HCT116 (cell line): ENCODE results near the gene FKBP2. TPM values are rescaled to one million over a fixed set of nuclear protein-coding genes. Genes with fewer than 3 reads are reported as not detected.

Experiments used
- ATAC-seq: fragments of 200-7000 bp; cut with Tn5 transposase; 2 replicates; pipeline ENCODE4 v1.9.1; 2020; ENCODE audit warnings: mild to moderate bottlenecking, moderate library complexity
- BruUV-seq: library from RNA; stranded (reverse); fragments of 400-500 nt; replicated peaks from 2 replicates; lab custom pipeline; 2021; lab: Mats Ljungman, UMichigan
- CTCF ChIA-PET: fragments of 300-600 bp; sonication (Branson Sonifier 250); formaldehyde crosslinking; loops from one replicate; lab custom pipeline; 2021; ENCODE audit warnings: antibody characterized with exemption; lab: Charles Lee
- POLR2A ChIA-PET: fragments of 300-600, 350-600 bp; sonication (Branson Sonifier 250); formaldehyde crosslinking; loops from one replicate; lab custom pipeline; 2021; ENCODE audit warnings: antibody characterized with exemption; lab: Charles Lee
- RAD21 ChIA-PET, 2 experiments: fragments of 300-600 bp; sonication (Branson Sonifier 250); formaldehyde crosslinking; loops; one replicate each; lab custom pipeline; 2023; ENCODE audit warnings: low total read pairs in 2 of 2; ENCODE audit not compliant: uncharacterized antibody in 2 of 2, unreplicated experiment in 2 of 2, low non-redundant PET in 1 of 2; lab: Charles Lee
- DNase-seq: peaks from one replicate; pipeline ENCODE4 v3.0.0-alpha.2; 2010; ENCODE audit warnings: low read depth, low spot score
- H2AFZ ChIP-seq: fragments of 200-600 bp; shearing (Covaris generic), sonication (generic); 2 replicates; pipeline ENCODE4 v1.6.1; 2017; ENCODE audit warnings: low read depth, mixed run types, mixed read lengths, antibody characterized with exemption, low read length; ENCODE audit not compliant: poor library complexity, severe bottlenecking
- H3K27ac ChIP-seq: 2 replicates; pipeline ENCODE4 v1.5.1; 2012; ENCODE audit warnings: low read depth, low read length
- H3K27me3 ChIP-seq: fragments of 200-600 bp; sonication (generic); 2 replicates; pipeline ENCODE4 v1.6.1; 2016; ENCODE audit warnings: mixed run types, low read length, mixed read lengths; ENCODE audit not compliant: insufficient read depth
- H3K36me3 ChIP-seq, 2 experiments: fragments of 200-500 bp in 1 of 2; fragments of 200-600 bp in 1 of 2; sonication (Bioruptor generic) in 1 of 2; sonication (generic) in 1 of 2; 2 replicates each; pipeline versions ENCODE4 v1.5.1 to v1.6.1; 2014 to 2016; ENCODE audit warnings: low read length in 2 of 2, inconsistent platforms in 1 of 2, mixed read lengths in 1 of 2, mixed run types in 1 of 2; ENCODE audit not compliant: insufficient read depth in 2 of 2, control insufficient read depth in 1 of 2
- H3K4me1 ChIP-seq, 2 experiments: fragments of 200-600 bp in 1 of 2; sonication (generic) in 1 of 2; 2 replicates each; pipeline versions ENCODE4 v1.5.1 to v1.6.1; 2012 to 2017; ENCODE audit warnings: low read length in 2 of 2, inconsistent platforms in 1 of 2, mild to moderate bottlenecking in 1 of 2, mixed read lengths in 1 of 2, mixed run types in 1 of 2, moderate library complexity in 1 of 2; ENCODE audit not compliant: insufficient read depth in 2 of 2, control insufficient read depth in 1 of 2
- H3K4me2 ChIP-seq: fragments of 200-600 bp; sonication (generic); 2 replicates; pipeline ENCODE4 v1.6.1; 2017; ENCODE audit warnings: mixed run types, low read length, mixed read lengths
- H3K4me3 ChIP-seq, 2 experiments: fragments of 200-600 bp in 1 of 2; sonication (generic) in 1 of 2; replicated peaks in 1 of 2; 2 replicates each; pipeline ENCODE4 v1.5.1; 2011 to 2016; ENCODE audit warnings: low read length in 2 of 2, control low read depth in 1 of 2, low read depth in 1 of 2, mild to moderate bottlenecking in 1 of 2, mixed read lengths in 1 of 2, mixed run types in 1 of 2
- H3K79me2 ChIP-seq: fragments of 200-600 bp; sonication (generic); 2 replicates; pipeline ENCODE4 v1.6.1; 2017; ENCODE audit warnings: mild to moderate bottlenecking, mixed run types, low read length, moderate library complexity, mixed read lengths; ENCODE audit not compliant: insufficient read depth
- H3K9ac ChIP-seq: fragments of 200-600 bp; sonication (generic); 2 replicates; pipeline ENCODE4 v1.6.1; 2016; ENCODE audit warnings: low read length, mixed read lengths
- H3K9me2 ChIP-seq: fragments of 200-600 bp; sonication (generic), shearing (Covaris generic); 2 replicates; pipeline ENCODE4 v1.6.1; 2017; ENCODE audit warnings: mixed run types, mild to moderate bottlenecking, moderate library complexity; ENCODE audit not compliant: insufficient read depth
- H3K9me3 ChIP-seq, 2 experiments: fragments of 200-500 bp in 1 of 2; fragments of 200-600 bp in 1 of 2; sonication (Bioruptor generic) in 1 of 2; sonication (generic) in 1 of 2; 2 replicates each; pipeline ENCODE4 v1.6.1; 2014 to 2017; ENCODE audit warnings: low read length in 2 of 2, mixed read lengths in 2 of 2, inconsistent platforms in 1 of 2, low read depth in 1 of 2, mild to moderate bottlenecking in 1 of 2, mixed run types in 1 of 2, moderate library complexity in 1 of 2; ENCODE audit not compliant: control insufficient read depth in 1 of 2, insufficient read depth in 1 of 2
- H4K20me1 ChIP-seq: fragments of 200-600 bp; sonication (generic), shearing (Covaris generic); 2 replicates; pipeline ENCODE4 v1.6.1; 2017; ENCODE audit warnings: mixed run types, mild to moderate bottlenecking, moderate library complexity; ENCODE audit not compliant: insufficient read depth
- CEBPB ChIP-seq: IDR thresholded peaks from 2 replicates; pipeline ENCODE4 v1.6.1; 2012; ENCODE audit warnings: low read depth
- EGR1 ChIP-seq: IDR thresholded peaks from 2 replicates; pipeline ENCODE4 v1.6.1; 2012; ENCODE audit warnings: low read depth
- JUND ChIP-seq: IDR thresholded peaks from 2 replicates; pipeline ENCODE4 v1.6.1; 2012
- RAD21 ChIP-seq: IDR thresholded peaks from 2 replicates; pipeline ENCODE4 v1.6.1; 2012; ENCODE audit warnings: low read depth, mild to moderate bottlenecking
- SIN3A ChIP-seq: IDR thresholded peaks from 2 replicates; pipeline ENCODE4 v1.6.1; 2012; ENCODE audit warnings: low read depth
- YY1 ChIP-seq: IDR thresholded peaks from 2 replicates; pipeline ENCODE4 v1.6.1; 2011; ENCODE audit warnings: low read length, low read depth, moderate library complexity, mild to moderate bottlenecking; ENCODE audit not compliant: insufficient replicate concordance; ENCODE audit errors: extremely low read depth
- ZFX ChIP-seq: fragments of 450-650 bp; IDR thresholded peaks from 2 replicates; pipeline ENCODE4 v1.6.1; 2017
- ZNF274 ChIP-seq: fragments of 200-500 bp; sonication (Bioruptor generic); IDR thresholded peaks from 2 replicates; pipeline ENCODE4 v1.6.1; 2014; ENCODE audit warnings: mild to moderate bottlenecking, low read depth, low read length, inconsistent platforms
- intact Hi-C: fragments of 100-400 bp; cut with micrococcal nuclease; formaldehyde crosslinking; loops from 2 replicates; pipeline ENCODE4 v1.10.0; 2022
- total RNA-seq: library from RNA; stranded (reverse); gene quantifications from one replicate; pipeline ENCODE4 v1.2.1, GENCODE V29; 2021; ENCODE audit not compliant: unreplicated experiment
- TF ChIP-seq, protein P1 (sequence below): IDR thresholded peaks from 2 replicates; pipeline ENCODE4 v1.6.1; 2012

The FKBP2 gene
- total RNA-seq, 1 experiment from 2014 or later: 69.2 TPM

DNA sequence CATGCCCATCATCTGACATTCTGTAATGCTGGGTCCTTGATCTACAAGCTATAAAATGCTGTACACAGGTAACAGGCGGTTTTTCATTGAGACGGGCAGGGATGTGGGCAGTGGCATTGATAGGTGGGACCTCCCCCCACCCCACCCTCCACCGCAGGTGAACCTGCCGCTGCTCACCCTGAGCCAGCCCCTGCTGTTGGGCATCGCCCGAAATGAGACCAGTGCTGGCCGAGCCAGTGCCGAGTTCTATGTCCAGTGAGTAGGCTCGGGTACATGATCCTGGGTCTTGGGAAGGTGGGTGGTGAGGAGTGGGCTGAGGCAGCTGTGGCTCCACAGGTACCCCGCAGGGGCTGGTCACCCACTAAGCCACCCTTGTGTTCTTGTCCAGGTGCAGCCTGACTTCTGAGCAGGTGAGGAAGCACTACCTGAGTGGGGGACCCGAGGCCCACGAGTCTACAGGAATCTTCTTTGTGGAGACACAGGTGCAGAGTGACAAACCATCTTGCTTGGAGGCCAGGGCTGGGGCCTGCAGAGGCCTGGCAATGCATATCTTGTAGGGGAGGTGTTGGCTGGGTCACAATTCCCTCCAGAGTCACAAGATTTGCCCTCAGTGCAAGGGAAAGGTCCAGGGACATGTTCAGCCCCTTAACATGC, 11.7 kb upstream of the FKBP2 start (continued):
- TF ChIP-seq, protein P1, sequence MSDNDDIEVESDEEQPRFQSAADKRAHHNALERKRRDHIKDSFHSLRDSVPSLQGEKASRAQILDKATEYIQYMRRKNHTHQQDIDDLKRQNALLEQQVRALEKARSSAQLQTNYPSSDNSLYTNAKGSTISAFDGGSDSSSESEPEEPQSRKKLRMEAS: no peak
- no peak for TF ChIP-seq ZNF274
- no peak for TF ChIP-seq YY1
- no peak for TF ChIP-seq JUND
- no peak for TF ChIP-seq RAD21
- no peak for TF ChIP-seq ZFX
- TF ChIP-seq CEBPB: no peak
- no peak for TF ChIP-seq SIN3A

DNA sequence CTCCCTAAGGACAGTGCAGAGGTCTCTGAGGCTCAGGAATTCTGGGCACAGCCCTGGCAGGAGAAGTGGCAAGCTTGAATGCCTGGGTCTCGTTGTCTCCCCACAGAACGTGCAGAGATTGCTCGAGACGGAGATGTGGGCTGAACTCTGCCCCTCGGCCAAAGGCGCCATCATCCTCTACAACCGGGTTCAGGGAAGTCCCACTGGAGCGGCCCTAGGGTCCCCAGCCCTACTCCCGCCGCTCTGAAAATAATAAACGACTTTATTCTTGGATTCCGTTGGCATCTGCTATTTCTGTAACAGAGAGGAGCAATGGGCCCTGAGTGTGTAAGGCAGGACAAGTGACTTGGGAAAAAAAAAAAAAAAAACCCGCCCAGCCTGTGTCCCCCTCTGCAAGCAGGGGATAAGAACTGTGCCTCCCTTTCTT, 11.1 kb upstream of the FKBP2 start:
- H3K9ac ChIP-seq: peak overlapping the region; percentile 88
- no TSS peak for BruUV-seq

More for the DNA sequence above, 11.1 kb upstream of the FKBP2 start:
- Histone ChIP-seq H4K20me1 (no peaks in the 10 kb centered on the region), H3K9me3 (no peaks in the 10 kb centered on the region), H3K4me3 (peak overlapping the region; percentile 71 to 89), H3K27me3 (no peaks in the 10 kb centered on the region), H3K4me2 (peak overlapping the region; percentile 99), H3K79me2 (peaks cover 16% of the 10 kb centered on the region; the same call in 1 of the 2 replicates), H3K27ac (peak overlapping the region; percentile 61), H3K4me1 (peaks cover 28 to 69% of the 10 kb centered on the region in 2 experiments), H2AFZ (no peak overlapping the region), H3K36me3 (no peaks in the 10 kb centered on the region), H3K9me2 (no peaks in the 10 kb centered on the region)
- TF ChIP-seq YY1 (no peak), EGR1 (no peak), JUND (no peak)
- no peak for ATAC-seq
- CTCF ChIA-PET: no interaction called here
- RAD21 ChIA-PET: no interaction called here
- intact Hi-C loops: no loop called here
- DNase-seq: no peak
- POLR2A ChIA-PET: no interaction called here
